HepG2 (cell line): ENCODE results near the gene STAT5A. TPM values are rescaled to one million over a fixed set of nuclear protein-coding genes. Genes with fewer than 3 reads are reported as not detected.

Source experiments
- AGO1 ChIP-seq: fragments of 200-400 bp; formaldehyde crosslinking; IDR thresholded peaks from 2 replicates; pipeline ENCODE4 v1.6.1; 2017; ENCODE audit warnings: mild to moderate bottlenecking, low read depth, low read length, moderate library complexity; ENCODE audit not compliant: poor library complexity, severe bottlenecking
- GFI1 ChIP-seq: sonication (generic); formaldehyde crosslinking; IDR thresholded peaks from 2 replicates; pipeline ENCODE4 v1.5.0; 2020; ENCODE audit warnings: missing genetic modification reagents, mild to moderate bottlenecking, borderline replicate concordance
- HOMEZ ChIP-seq: IDR thresholded peaks from 2 replicates; pipeline ENCODE4 v1.6.1; 2016; ENCODE audit warnings: low read depth
- IRX3 ChIP-seq: sonication (generic); formaldehyde crosslinking; IDR thresholded peaks from 2 replicates; pipeline ENCODE4 v1.8.1; 2023; ENCODE audit warnings: mild to moderate bottlenecking, low read depth, missing genetic modification reagents, borderline replicate concordance
- NFIC ChIP-seq: IDR thresholded peaks from 2 replicates; pipeline ENCODE4 v1.6.1; 2012; ENCODE audit warnings: mild to moderate bottlenecking, low read length, inconsistent platforms
- PAF1 ChIP-seq: IDR thresholded peaks from 2 replicates; pipeline ENCODE4 v1.6.1; 2016; ENCODE audit warnings: missing genetic modification reagents, missing compliant biosample characterization
- PCBP2 ChIP-seq: fragments of 200-400 bp; formaldehyde crosslinking; optimal IDR thresholded peaks from 2 replicates; pipeline ENCODE3; 2018; ENCODE audit warnings: low read length, low read depth; ENCODE audit not compliant: poor library complexity, severe bottlenecking
- RBM39 ChIP-seq: fragments of 200-400 bp; formaldehyde crosslinking; IDR thresholded peaks from one replicate; pipeline ENCODE4 v1.6.1; 2018; ENCODE audit warnings: antibody characterized with exemption, mild to moderate bottlenecking, low read depth, low read length; ENCODE audit not compliant: poor library complexity, severe bottlenecking
- SAP130 ChIP-seq: IDR thresholded peaks from 2 replicates; pipeline ENCODE4 v1.6.1; 2016; ENCODE audit warnings: low read depth
- SNRNP70 ChIP-seq: fragments of 200-400 bp; formaldehyde crosslinking; IDR thresholded peaks from 2 replicates; pipeline ENCODE4 v1.6.1; 2017; ENCODE audit warnings: mild to moderate bottlenecking, low read depth, low read length, moderate library complexity
- ZNF160 ChIP-seq: sonication (generic); formaldehyde crosslinking; IDR thresholded peaks from 2 replicates; pipeline ENCODE4 v1.8.0; 2022; ENCODE audit warnings: mild to moderate bottlenecking, inconsistent platforms, missing genetic modification reagents
- ZNF318 ChIP-seq: sonication (generic); formaldehyde crosslinking; IDR thresholded peaks from 2 replicates; pipeline ENCODE4 v1.4.0; 2020; ENCODE audit warnings: mild to moderate bottlenecking, missing genetic modification reagents
- ZNF430 ChIP-seq: sonication (generic); formaldehyde crosslinking; IDR thresholded peaks from 2 replicates; pipeline ENCODE4 v1.9.0; 2021; ENCODE audit warnings: mild to moderate bottlenecking, missing genetic modification reagents
- ZNF431 ChIP-seq: sonication (generic); formaldehyde crosslinking; IDR thresholded peaks from 2 replicates; pipeline ENCODE4 v1.9.0; 2022; ENCODE audit warnings: missing genetic modification reagents, low read depth, mild to moderate bottlenecking, borderline replicate concordance
- ZNF629 ChIP-seq: sonication (generic); formaldehyde crosslinking; conservative IDR thresholded peaks from 2 replicates; pipeline ENCODE4 v1.5.0; 2020; ENCODE audit warnings: missing genetic modification reagents
- ZNF772 ChIP-seq: sonication (generic); formaldehyde crosslinking; IDR thresholded peaks from 2 replicates; pipeline ENCODE4 v1.5.0; 2020; ENCODE audit warnings: mild to moderate bottlenecking, missing genetic modification reagents
- polyA plus RNA-seq, 8 experiments: library from polyadenylated mRNA; depleted of rRNA in 3 of 8; stranded (reverse) in 7 of 8; unstranded in 1 of 8; fragments of >200 nt; fragmentation: Illumina TruSeq in 4 of 8; extraction: Trizol in 4 of 8; gene quantifications; 2 replicates each; pipeline versions ENCODE4 v1.2.1 to v1.2.3, GENCODE V29; 2011 to 2016; ENCODE audit warnings: low read depth in 4 of 8, missing spikeins in 1 of 8, mixed read lengths in 1 of 8; ENCODE audit not compliant: insufficient read depth in 1 of 8
- total RNA-seq, 5 experiments: library from RNA; depleted of rRNA; stranded (reverse); fragments of >200 nt; fragmentation: Illumina TruSeq; extraction: Trizol; gene quantifications; 2 replicates each; pipeline ENCODE4 v1.2.3, GENCODE V29; 2016; ENCODE audit warnings: low read depth in 1 of 5
- TF ChIP-seq, protein P1 (sequence below): sonication (generic); formaldehyde crosslinking; conservative IDR thresholded peaks from 2 replicates; pipeline ENCODE4 v1.4.0; 2020; ENCODE audit warnings: missing genetic modification reagents

The STAT5A gene
- total and polyA plus RNA-seq, 2 of the 13 experiments (the other 11 are each of a cell fraction or from before 2014, with no cell fraction given): 1.4 to 4.1 TPM

DNA sequence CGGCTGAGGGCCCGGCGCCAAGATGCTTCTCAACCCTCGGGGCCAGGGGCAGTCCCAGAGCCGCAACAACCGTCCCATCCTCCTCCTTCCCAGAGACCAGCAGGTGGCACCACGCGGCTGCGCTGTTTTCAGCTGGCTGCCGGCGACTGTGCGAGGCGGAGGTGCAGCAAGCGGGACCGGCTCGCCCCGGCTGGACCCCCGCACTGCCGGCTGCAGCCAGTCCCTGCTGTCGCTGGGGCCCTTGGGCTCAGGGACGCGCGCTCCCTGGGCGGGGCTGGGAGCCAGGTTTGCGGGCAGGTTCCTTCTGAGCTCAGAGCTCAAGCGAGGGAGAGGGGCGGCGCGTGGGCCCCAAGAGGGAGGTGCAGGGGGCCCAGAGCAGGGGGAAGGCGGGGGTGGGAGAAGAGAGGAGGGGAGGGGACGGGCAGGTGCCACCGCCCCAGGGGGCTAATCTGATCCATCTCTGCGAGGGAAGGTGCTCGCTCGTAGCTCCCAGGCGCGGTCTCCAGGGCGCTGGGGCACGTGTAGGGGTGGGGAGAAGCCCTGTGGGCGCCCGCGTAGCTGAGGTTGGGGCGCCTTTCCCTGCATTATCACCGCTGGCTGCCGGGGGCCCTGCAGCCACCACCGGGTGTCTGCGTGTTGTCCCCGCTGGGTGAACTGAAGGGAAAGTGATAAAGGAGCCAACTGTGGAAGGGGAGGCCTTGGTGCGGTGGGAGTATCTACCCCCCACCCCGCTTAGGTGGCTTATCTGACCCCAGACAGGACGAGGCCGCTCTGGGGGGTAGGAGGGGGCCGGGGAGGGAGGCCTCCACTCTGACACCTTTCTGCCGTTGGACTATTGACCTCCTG lies 24.2 kb downstream of the STAT5A start (continued):
- TF ChIP-seq ZNF318 (CRISPR knock-in tag) (no peak; the same call in 1 of the 2 replicates), PCBP2 (no peak), ZNF160 (CRISPR knock-in tag) (no peak; the same call in 1 of the 2 replicates), ZNF430 (CRISPR knock-in tag) (peak; percentile 60; the same call in 1 of the 2 replicates), NFIC (no peak), SAP130 (CRISPR knock-in tag) (peak; percentile 87), PAF1 (peak; percentile 77; the same call in 1 of the 2 replicates), AGO1 (peak; percentile 84), HOMEZ (CRISPR knock-in tag) (no peak), ZNF772 (CRISPR knock-in tag) (peak; percentile 97), IRX3 (CRISPR knock-in tag) (no peak), ZNF629 (0 out of 2 replicates have a peak, but pooled peaks have one; percentile 3), RBM39 (peak; percentile 80), ZNF431 (CRISPR knock-in tag) (no peak), GFI1 (CRISPR knock-in tag) (peak; percentile 62; the same call in 1 of the 2 replicates), SNRNP70 (no peak)
- TF ChIP-seq, protein P1, sequence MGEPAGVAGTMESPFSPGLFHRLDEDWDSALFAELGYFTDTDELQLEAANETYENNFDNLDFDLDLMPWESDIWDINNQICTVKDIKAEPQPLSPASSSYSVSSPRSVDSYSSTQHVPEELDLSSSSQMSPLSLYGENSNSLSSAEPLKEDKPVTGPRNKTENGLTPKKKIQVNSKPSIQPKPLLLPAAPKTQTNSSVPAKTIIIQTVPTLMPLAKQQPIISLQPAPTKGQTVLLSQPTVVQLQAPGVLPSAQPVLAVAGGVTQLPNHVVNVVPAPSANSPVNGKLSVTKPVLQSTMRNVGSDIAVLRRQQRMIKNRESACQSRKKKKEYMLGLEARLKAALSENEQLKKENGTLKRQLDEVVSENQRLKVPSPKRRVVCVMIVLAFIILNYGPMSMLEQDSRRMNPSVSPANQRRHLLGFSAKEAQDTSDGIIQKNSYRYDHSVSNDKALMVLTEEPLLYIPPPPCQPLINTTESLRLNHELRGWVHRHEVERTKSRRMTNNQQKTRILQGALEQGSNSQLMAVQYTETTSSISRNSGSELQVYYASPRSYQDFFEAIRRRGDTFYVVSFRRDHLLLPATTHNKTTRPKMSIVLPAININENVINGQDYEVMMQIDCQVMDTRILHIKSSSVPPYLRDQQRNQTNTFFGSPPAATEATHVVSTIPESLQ (CRISPR knock-in tag): no peak
